Mesendoderm (in vitro differentiated cells): ENCODE measurements around the gene CFAP20DC.

Experiments
- DNase-seq: peaks from one replicate; pipeline ENCODE4 v3.0.0; 2013
- H2AK5ac ChIP-seq: 2 replicates; pipeline ENCODE4 v1.6.1; 2013; ENCODE audit warnings: low read length, inconsistent platforms
- H2BK120ac ChIP-seq: 2 replicates; pipeline ENCODE4 v1.6.1; 2013; ENCODE audit warnings: low read depth, mild to moderate bottlenecking, low read length, moderate library complexity, mixed read lengths
- H2BK15ac ChIP-seq: replicated peaks from 2 replicates; pipeline ENCODE4 v1.6.1; 2013; ENCODE audit warnings: low read depth, mild to moderate bottlenecking, moderate library complexity
- H2BK5ac ChIP-seq: 2 replicates; pipeline ENCODE4 v1.6.1; 2013; ENCODE audit warnings: low read length, inconsistent platforms
- H3K18ac ChIP-seq: 2 replicates; pipeline ENCODE4 v1.6.1; 2013; ENCODE audit warnings: mild to moderate bottlenecking, low read length, mixed read lengths
- H3K23ac ChIP-seq: one replicate; pipeline ENCODE4 v1.6.1; 2013; ENCODE audit warnings: low read length
- H3K27ac ChIP-seq: 2 replicates; pipeline ENCODE4 v1.5.1; 2013; ENCODE audit warnings: low read depth, mild to moderate bottlenecking, inconsistent platforms, low read length, moderate library complexity
- H3K27me3 ChIP-seq: 2 replicates; pipeline ENCODE4 v1.6.1; 2013; ENCODE audit warnings: low read length, control low read depth, mild to moderate bottlenecking, inconsistent platforms; ENCODE audit not compliant: insufficient read depth, poor library complexity
- H3K36me3 ChIP-seq: 2 replicates; pipeline ENCODE4 v1.6.1; 2013; ENCODE audit warnings: low read length, inconsistent platforms; ENCODE audit not compliant: control insufficient read depth, insufficient read depth
- H3K4ac ChIP-seq: one replicate; pipeline ENCODE4 v1.6.1; 2013; ENCODE audit warnings: low read depth, mild to moderate bottlenecking, low read length, moderate library complexity
- H3K4me1 ChIP-seq: 2 replicates; pipeline ENCODE4 v1.6.1; 2013; ENCODE audit warnings: low read depth, low read length, inconsistent platforms; ENCODE audit not compliant: control insufficient read depth
- H3K4me2 ChIP-seq: 2 replicates; pipeline ENCODE4 v1.6.1; 2013; ENCODE audit warnings: low read length
- H3K4me3 ChIP-seq: 2 replicates; pipeline ENCODE4 v1.5.1; 2013; ENCODE audit warnings: mild to moderate bottlenecking, low read length
- H3K56ac ChIP-seq: one replicate; pipeline ENCODE4 v1.6.1; 2013; ENCODE audit warnings: low read length
- H3K79me1 ChIP-seq: 2 replicates; pipeline ENCODE4 v1.6.1; 2013; ENCODE audit warnings: low read length, inconsistent platforms
- H3K79me2 ChIP-seq: 2 replicates; pipeline ENCODE4 v1.6.1; 2013; ENCODE audit warnings: mild to moderate bottlenecking, low read length; ENCODE audit not compliant: control insufficient read depth, insufficient read depth
- H3K9ac ChIP-seq: 2 replicates; pipeline ENCODE4 v1.6.1; 2013; ENCODE audit warnings: low read length, inconsistent platforms
- H4K5ac ChIP-seq: one replicate; pipeline ENCODE4 v1.6.1; 2013; ENCODE audit warnings: low read length
- H4K8ac ChIP-seq: one replicate; pipeline ENCODE4 v1.6.1; 2013; ENCODE audit warnings: low read depth, mild to moderate bottlenecking, control low read depth, low read length, moderate library complexity
- WGBS: extraction: QIAGEN DNeasy Blood & Tissue Kit; methylation state at CpG from one replicate; pipeline ENCODE4 v1.1.7; 2013; ENCODE audit warnings: low lambda C conversion rate, missing lambda C conversion rate; ENCODE audit not compliant: insufficient coverage; ENCODE audit errors: extremely low coverage; 5-methylcytosine and 5-hydroxymethylcytosine counted together

The CFAP20DC gene

GRCh38 chr3:58993547-58993946, 56.3 kb downstream of the CFAP20DC start:
- Histone ChIP-seq H3K36me3 (no peaks in the 10 kb centered on the region), H2AK5ac (no peak overlapping the region), H3K4me2 (no peak overlapping the region), H3K4me3 (no peak overlapping the region), H2BK5ac (no peak overlapping the region), H3K27ac (no peak overlapping the region), H3K9ac (no peak overlapping the region), H2BK15ac (no peak overlapping the region), H3K79me2 (no peaks in the 10 kb centered on the region), H4K5ac (no peak overlapping the region), H3K4me1 (no peaks in the 10 kb centered on the region), H3K27me3 (no peaks in the 10 kb centered on the region), H3K4ac (no peak overlapping the region), H3K56ac (no peak overlapping the region), H2BK120ac (no peak overlapping the region), H3K23ac (no peak overlapping the region), H3K18ac (no peak overlapping the region), H3K79me1 (no peaks in the 10 kb centered on the region), H4K8ac (no peak overlapping the region)
- no peak for DNase-seq
- WGBS, result no CpG with 5 or more reads among the region's 2 CpGs

DNA sequence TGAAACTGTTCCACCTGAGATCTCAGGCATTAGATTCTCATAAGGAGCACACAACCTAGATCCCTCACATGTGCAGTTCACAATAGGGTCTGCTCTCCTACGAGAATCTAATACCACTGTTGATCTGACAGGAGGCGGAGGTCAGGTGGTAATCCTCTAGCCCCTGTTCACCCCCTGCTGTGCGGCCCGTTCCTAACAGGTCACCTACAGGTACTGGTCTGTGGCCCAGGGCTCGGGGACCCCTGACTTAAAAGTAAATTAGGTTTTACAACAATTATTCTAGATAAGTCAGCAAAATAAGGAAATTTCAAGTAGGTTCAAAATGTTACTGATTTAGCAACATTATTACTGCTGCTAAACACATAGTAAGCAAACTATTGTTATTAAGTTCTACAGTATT, 58.2 kb downstream of the CFAP20DC start:
- no peak overlapping the region for H2BK15ac ChIP-seq
- no peaks in the 10 kb centered on the region for H3K79me1 ChIP-seq
- no peak overlapping the region for H2BK120ac ChIP-seq
- H2BK5ac ChIP-seq, result no peak overlapping the region
- H4K8ac ChIP-seq, result no peak overlapping the region
- no peak overlapping the region for H3K23ac ChIP-seq
- no peak overlapping the region for H4K5ac ChIP-seq
- H3K56ac ChIP-seq, result no peak overlapping the region
- no peak overlapping the region for H3K9ac ChIP-seq
- no peak overlapping the region for H3K18ac ChIP-seq
- no peaks in the 10 kb centered on the region for H3K36me3 ChIP-seq
- H3K4me3 ChIP-seq, result no peak overlapping the region
- no CpG with 5 or more reads among the region's 5 CpGs for WGBS
- no peak overlapping the region for H3K4me2 ChIP-seq
- H2AK5ac ChIP-seq, result no peak overlapping the region
- H3K27me3 ChIP-seq, result no peaks in the 10 kb centered on the region
- DNase-seq, result no peak
- H3K4me1 ChIP-seq, result no peaks in the 10 kb centered on the region
- no peak overlapping the region for H3K4ac ChIP-seq
- no peak overlapping the region for H3K27ac ChIP-seq
- H3K79me2 ChIP-seq, result no peaks in the 10 kb centered on the region

DNA sequence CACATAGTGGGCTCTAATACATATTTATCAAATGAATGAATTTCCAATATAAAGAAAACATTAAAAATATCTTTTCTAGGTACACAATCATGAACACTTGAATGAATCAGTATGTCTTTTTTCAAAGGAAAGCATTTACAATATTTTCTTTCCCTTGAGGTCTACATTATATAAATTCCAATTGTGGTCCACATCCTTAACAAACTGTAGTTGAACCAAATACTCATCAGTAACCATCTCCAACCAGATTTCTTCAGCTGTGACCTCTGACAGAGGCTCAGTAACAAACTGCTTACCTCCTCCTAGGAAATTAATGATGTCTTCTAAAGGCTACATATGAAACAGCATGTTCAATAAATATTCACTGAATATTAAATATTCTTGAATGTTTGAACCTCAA, 58.8 kb downstream of the CFAP20DC start:
- Histone ChIP-seq H2BK5ac (no peak overlapping the region), H2BK15ac (no peak overlapping the region), H3K4me3 (no peak overlapping the region), H3K27ac (no peak overlapping the region), H3K27me3 (no peaks in the 10 kb centered on the region), H3K79me1 (no peaks in the 10 kb centered on the region), H3K4me2 (no peak overlapping the region), H3K79me2 (no peaks in the 10 kb centered on the region), H2BK120ac (no peak overlapping the region), H4K5ac (no peak overlapping the region), H3K4ac (no peak overlapping the region), H3K18ac (no peak overlapping the region), H3K36me3 (no peaks in the 10 kb centered on the region), H3K23ac (no peak overlapping the region), H4K8ac (no peak overlapping the region), H2AK5ac (no peak overlapping the region), H3K9ac (no peak overlapping the region), H3K56ac (no peak overlapping the region), H3K4me1 (no peaks in the 10 kb centered on the region)
- DNase-seq, result no peak

DNA sequence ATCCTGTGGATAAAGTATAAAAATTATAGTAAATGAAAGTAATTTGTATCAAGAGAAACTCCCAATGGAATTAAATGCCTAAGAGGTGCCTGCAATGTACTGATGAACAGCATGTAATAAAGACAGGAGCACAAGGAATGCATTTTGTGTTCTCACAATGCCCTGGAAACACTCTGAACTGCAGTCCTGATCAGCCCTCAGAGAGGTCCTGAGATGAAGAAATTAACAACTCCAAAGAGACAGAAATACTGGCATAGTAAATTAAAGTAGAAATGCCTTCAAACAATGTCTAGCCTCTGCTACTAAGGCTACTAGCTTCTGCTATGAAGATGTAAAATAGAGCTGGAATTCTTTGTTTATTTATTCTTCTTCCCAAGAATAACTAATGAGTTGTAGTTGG, 59.9 kb downstream of the CFAP20DC start:
- Histone ChIP-seq H2BK5ac (no peak overlapping the region), H3K36me3 (no peaks in the 10 kb centered on the region), H2AK5ac (no peak overlapping the region), H3K4me1 (no peaks in the 10 kb centered on the region), H4K5ac (no peak overlapping the region), H3K27me3 (no peaks in the 10 kb centered on the region), H3K4ac (no peak overlapping the region), H3K79me1 (no peaks in the 10 kb centered on the region), H3K56ac (no peak overlapping the region), H2BK120ac (no peak overlapping the region), H3K27ac (no peak overlapping the region), H3K4me2 (no peak overlapping the region), H4K8ac (no peak overlapping the region), H3K9ac (no peak overlapping the region), H3K79me2 (no peaks in the 10 kb centered on the region), H3K18ac (no peak overlapping the region), H3K23ac (no peak overlapping the region), H3K4me3 (no peak overlapping the region), H2BK15ac (no peak overlapping the region)
- DNase-seq, result no peak

DNA sequence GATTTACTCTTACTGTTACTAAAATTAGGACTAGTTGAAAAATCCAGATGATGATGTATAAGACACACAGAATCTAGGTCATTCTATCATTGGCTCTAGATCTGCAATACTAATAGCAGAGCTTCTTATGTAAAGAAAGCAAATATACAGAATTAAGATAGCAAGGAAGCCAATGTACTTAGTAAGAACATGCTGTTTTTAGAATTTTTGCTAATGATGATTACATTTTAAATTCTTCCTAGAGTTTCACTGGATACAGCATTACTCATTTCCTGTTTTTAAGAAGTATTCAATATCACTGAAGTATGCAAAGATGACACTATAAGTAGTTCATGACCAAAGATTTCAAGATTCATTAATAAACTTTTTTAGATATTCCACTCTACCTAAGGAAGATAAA, 60.7 kb downstream of the CFAP20DC start:
- H3K18ac ChIP-seq, result no peak overlapping the region
- H2BK15ac ChIP-seq, result no peak overlapping the region
- DNase-seq, result no peak
- H3K4ac ChIP-seq, result no peak overlapping the region
- no peaks in the 10 kb centered on the region for H3K27me3 ChIP-seq
- H4K8ac ChIP-seq, result no peak overlapping the region
- no peak overlapping the region for H3K56ac ChIP-seq
- H2BK120ac ChIP-seq, result no peak overlapping the region
- no peaks in the 10 kb centered on the region for H3K79me1 ChIP-seq
- no peaks in the 10 kb centered on the region for H3K4me1 ChIP-seq
- no peak overlapping the region for H3K4me2 ChIP-seq
- no peak overlapping the region for H3K27ac ChIP-seq
- no peaks in the 10 kb centered on the region for H3K79me2 ChIP-seq
- H3K9ac ChIP-seq, result no peak overlapping the region
- H2BK5ac ChIP-seq, result no peak overlapping the region
- H3K23ac ChIP-seq, result no peak overlapping the region
- H3K4me3 ChIP-seq, result no peak overlapping the region
- no peak overlapping the region for H4K5ac ChIP-seq
- H2AK5ac ChIP-seq, result no peak overlapping the region
- H3K36me3 ChIP-seq, result no peaks in the 10 kb centered on the region

GRCh38 chr3:58988041-58988440, 61.8 kb downstream of the CFAP20DC start:
- Histone ChIP-seq H2BK15ac (no peak overlapping the region), H3K18ac (no peak overlapping the region), H3K36me3 (no peaks in the 10 kb centered on the region), H3K56ac (no peak overlapping the region), H2BK5ac (no peak overlapping the region), H4K8ac (no peak overlapping the region), H4K5ac (no peak overlapping the region), H3K79me1 (no peaks in the 10 kb centered on the region), H3K4me1 (no peaks in the 10 kb centered on the region), H3K79me2 (no peaks in the 10 kb centered on the region), H3K4me2 (no peak overlapping the region), H3K23ac (no peak overlapping the region), H2BK120ac (no peak overlapping the region), H3K4me3 (no peak overlapping the region), H3K27me3 (no peaks in the 10 kb centered on the region), H2AK5ac (no peak overlapping the region), H3K9ac (no peak overlapping the region), H3K4ac (no peak overlapping the region), H3K27ac (no peak overlapping the region)
- no peak for DNase-seq
- WGBS, result no CpG with 5 or more reads among the region's 3 CpGs
